Loucy (cell line): ENCODE results near the gene SUPT4H1.

Experiments used
- H2AFZ ChIP-seq: fragments of 200-600 bp; sonication (generic); 2 replicates; pipeline ENCODE4 v1.6.0; 2016; ENCODE audit warnings: antibody characterized with exemption, mild to moderate bottlenecking, low read length, moderate library complexity
- H3F3A ChIP-seq: fragments of 200-600 bp; 2 replicates; pipeline ENCODE4 v1.6.0; 2016; ENCODE audit warnings: antibody characterized with exemption, low read depth, mild to moderate bottlenecking
- H3K27me3 ChIP-seq: fragments of 200-600 bp; sonication (generic); 2 replicates; pipeline ENCODE4 v1.6.1; 2014; ENCODE audit warnings: low read length, mild to moderate bottlenecking; ENCODE audit not compliant: insufficient read depth, poor library complexity, severe bottlenecking
- H3K36me3 ChIP-seq: fragments of 200-600 bp; sonication (generic); 2 replicates; pipeline ENCODE4 v1.6.1; 2016; ENCODE audit warnings: low read length; ENCODE audit not compliant: insufficient read depth
- H3K4me1 ChIP-seq: fragments of 200-600 bp; sonication (generic); 2 replicates; pipeline ENCODE4 v1.5.1; 2014; ENCODE audit warnings: low read length, mild to moderate bottlenecking; ENCODE audit not compliant: insufficient read depth, poor library complexity, severe bottlenecking
- H3K4me2 ChIP-seq: fragments of 200-600 bp; sonication (generic); 2 replicates; pipeline ENCODE4 v1.6.0; 2014; ENCODE audit warnings: antibody characterized with exemption, low read length, low read depth, mild to moderate bottlenecking; ENCODE audit not compliant: poor library complexity, severe bottlenecking
- H3K4me3 ChIP-seq: fragments of 200-600 bp; sonication (generic); 2 replicates; pipeline ENCODE4 v1.5.1; 2014; ENCODE audit warnings: low read length, mild to moderate bottlenecking, mixed read lengths; ENCODE audit not compliant: poor library complexity, severe bottlenecking
- H3K79me2 ChIP-seq: fragments of 200-600 bp; sonication (generic); 2 replicates; pipeline ENCODE4 v1.6.1; 2014; ENCODE audit warnings: low read length; ENCODE audit not compliant: insufficient read depth
- H3K9ac ChIP-seq: fragments of 200-600 bp; sonication (generic); 2 replicates; pipeline ENCODE4 v1.6.0; 2014; ENCODE audit warnings: mild to moderate bottlenecking, low read depth, low read length, moderate library complexity; ENCODE audit not compliant: poor library complexity, severe bottlenecking
- H3K9me2 ChIP-seq: fragments of 200-600 bp; sonication (generic); replicated peaks from 2 replicates; pipeline ENCODE4 v1.6.1; 2016; ENCODE audit warnings: low read depth, low read length, mixed read lengths
- H3K9me3 ChIP-seq: fragments of 200-600 bp; sonication (generic); 2 replicates; pipeline ENCODE4 v1.6.1; 2014; ENCODE audit warnings: mild to moderate bottlenecking, antibody characterized with exemption, low read length, low read depth; ENCODE audit not compliant: insufficient read depth
- H4K20me1 ChIP-seq: fragments of 200-600 bp; sonication (generic); 2 replicates; pipeline ENCODE4 v1.6.0; 2014; ENCODE audit warnings: antibody characterized with exemption, low read length, mild to moderate bottlenecking; ENCODE audit not compliant: insufficient read depth, poor library complexity, severe bottlenecking
- CTCF ChIP-seq: fragments of 200-600 bp; sonication (generic); conservative IDR thresholded peaks from 2 replicates; pipeline ENCODE4 v1.5.1; 2014; ENCODE audit warnings: mild to moderate bottlenecking, antibody characterized with exemption, low read length
- EZH2phosphoT487 ChIP-seq: fragments of 200-600 bp; IDR thresholded peaks from 2 replicates; pipeline ENCODE4 v1.6.1; 2018; ENCODE audit warnings: antibody characterized with exemption, mild to moderate bottlenecking, moderate library complexity, borderline replicate concordance

Gene SUPT4H1

DNA sequence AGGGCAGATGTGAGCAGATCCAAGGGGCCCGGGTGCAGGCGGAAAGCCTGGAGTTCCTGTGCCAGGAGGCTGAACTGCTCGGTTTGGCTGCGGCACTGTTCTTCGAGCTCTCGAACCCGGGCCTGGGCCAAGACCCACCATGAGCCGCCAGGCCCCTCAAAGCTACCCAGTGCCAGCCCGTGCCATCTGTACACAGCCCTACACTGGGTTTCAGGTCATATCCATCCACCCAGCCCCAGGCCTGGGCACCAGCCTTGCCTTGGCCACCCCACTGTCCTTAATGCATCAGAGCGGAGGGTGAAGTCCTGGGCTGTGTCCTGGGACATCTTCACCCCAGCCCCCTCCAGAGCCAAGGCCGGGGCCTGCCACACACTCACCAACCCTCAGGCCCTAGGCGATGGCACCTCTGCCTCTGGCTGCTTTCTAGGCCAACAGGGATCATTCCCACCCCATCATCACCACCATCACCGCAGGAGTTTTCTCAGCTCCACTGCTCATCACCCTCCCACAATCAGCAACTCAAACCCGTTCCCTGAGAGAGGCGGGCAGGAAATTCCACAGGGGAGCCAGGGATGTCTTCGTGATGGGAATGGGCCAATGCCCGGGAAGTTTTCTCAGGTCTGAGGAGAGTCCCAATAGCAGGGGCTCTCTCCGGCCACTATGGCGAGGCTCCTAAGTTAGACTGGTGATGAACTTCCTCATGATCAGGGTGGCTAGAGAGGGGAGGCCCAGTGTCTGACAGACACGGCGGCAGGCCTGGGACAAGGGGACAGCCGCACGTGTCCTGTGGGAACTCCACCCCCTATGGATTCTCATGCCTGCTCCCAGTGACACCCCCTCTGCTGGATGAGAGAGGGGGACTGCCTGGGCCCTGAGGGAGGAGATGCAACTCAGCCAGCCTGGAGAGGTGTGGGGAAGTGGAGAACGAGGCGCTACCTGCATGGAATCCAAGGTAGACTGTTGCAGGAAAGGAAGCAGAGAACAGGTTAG lies 32.5 kb downstream of the SUPT4H1 start:
- Histone ChIP-seq H3K4me1 (peaks cover 15% of the 10 kb centered on the region), H3K79me2 (peaks cover 27% of the 10 kb centered on the region), H2AFZ (no peak overlapping the region), H3K9me3 (no peaks in the 10 kb centered on the region), H3K4me2 (no peak overlapping the region), H3K9ac (no peak overlapping the region), H3K36me3 (peaks cover 56% of the 10 kb centered on the region; the same call in 1 of the 2 replicates), H3K4me3 (no peak overlapping the region), H3K27me3 (no peaks in the 10 kb centered on the region), H3K9me2 (no peaks in the 10 kb centered on the region), H3F3A (no peaks in the 10 kb centered on the region), H4K20me1 (peaks cover 40% of the 10 kb centered on the region)
- TF ChIP-seq EZH2phosphoT487 (no peak), CTCF (no peak)

DNA sequence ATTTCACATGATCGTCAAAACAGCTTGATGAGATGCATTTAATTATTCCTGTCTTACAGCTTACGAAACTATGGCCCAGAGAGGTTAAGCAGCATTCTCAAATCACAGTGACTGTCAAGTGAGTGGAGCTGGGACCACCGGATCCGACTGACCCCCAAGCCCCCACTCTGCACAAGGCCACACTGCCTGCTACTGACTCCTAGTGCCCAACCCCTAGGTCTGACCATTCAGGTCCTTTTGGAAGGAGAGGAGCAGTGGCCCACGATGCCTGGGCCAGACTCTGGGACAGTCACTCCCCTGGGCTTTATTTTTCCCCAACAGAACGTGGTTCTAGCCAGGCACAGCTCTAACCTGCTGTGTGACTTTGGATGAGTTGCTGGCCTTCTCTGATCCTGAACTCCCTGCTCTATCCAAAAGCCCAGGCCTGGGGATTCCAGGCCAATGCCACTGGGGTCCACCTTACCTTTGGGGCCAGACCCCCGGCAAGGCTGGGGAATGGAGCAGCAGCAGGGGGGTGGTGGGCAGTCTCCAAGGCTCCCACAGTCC lies 33.3 kb downstream of the SUPT4H1 start:
- peak overlapping the region; percentile 37 for H3K4me2 ChIP-seq
- peaks cover 57% of the 10 kb centered on the region; the same call in 1 of the 2 replicates for H3K36me3 ChIP-seq

GRCh38 chr17:58318065-58318481 lies 33.9 kb downstream of the SUPT4H1 start:
- Histone ChIP-seq H4K20me1 (peaks cover 31% of the 10 kb centered on the region), H3K27me3 (no peaks in the 10 kb centered on the region), H3K79me2 (peaks cover 18% of the 10 kb centered on the region), H3K4me1 (peaks cover 15% of the 10 kb centered on the region), H2AFZ (no peak overlapping the region), H3K4me3 (peak overlapping the region; percentile 24), H3F3A (no peaks in the 10 kb centered on the region), H3K4me2 (peak overlapping the region; percentile 37), H3K9ac (peak overlapping the region; percentile 57), H3K36me3 (peaks cover 53% of the 10 kb centered on the region; the same call in 1 of the 2 replicates), H3K9me2 (no peaks in the 10 kb centered on the region), H3K9me3 (no peaks in the 10 kb centered on the region)
- TF ChIP-seq EZH2phosphoT487 (no peak), CTCF (no peak)

More for the DNA sequence above, 33.3 kb downstream of the SUPT4H1 start:
- H3K79me2 ChIP-seq: peaks cover 24% of the 10 kb centered on the region
- no peaks in the 10 kb centered on the region for H3K9me3 ChIP-seq
- H3K9me2 ChIP-seq: no peaks in the 10 kb centered on the region
- no peak overlapping the region for H3K4me3 ChIP-seq
- peak overlapping the region; percentile 57 for H3K9ac ChIP-seq
- TF ChIP-seq EZH2phosphoT487 (no peak), CTCF (no peak)
- H4K20me1 ChIP-seq: peaks cover 36% of the 10 kb centered on the region
- H3K4me1 ChIP-seq: peaks cover 15% of the 10 kb centered on the region
- H3F3A ChIP-seq: no peaks in the 10 kb centered on the region
- no peaks in the 10 kb centered on the region for H3K27me3 ChIP-seq
- H2AFZ ChIP-seq: no peak overlapping the region
